Measurements from ENCODE around the gene ZNF521.

ZNF521 gene

DNA sequence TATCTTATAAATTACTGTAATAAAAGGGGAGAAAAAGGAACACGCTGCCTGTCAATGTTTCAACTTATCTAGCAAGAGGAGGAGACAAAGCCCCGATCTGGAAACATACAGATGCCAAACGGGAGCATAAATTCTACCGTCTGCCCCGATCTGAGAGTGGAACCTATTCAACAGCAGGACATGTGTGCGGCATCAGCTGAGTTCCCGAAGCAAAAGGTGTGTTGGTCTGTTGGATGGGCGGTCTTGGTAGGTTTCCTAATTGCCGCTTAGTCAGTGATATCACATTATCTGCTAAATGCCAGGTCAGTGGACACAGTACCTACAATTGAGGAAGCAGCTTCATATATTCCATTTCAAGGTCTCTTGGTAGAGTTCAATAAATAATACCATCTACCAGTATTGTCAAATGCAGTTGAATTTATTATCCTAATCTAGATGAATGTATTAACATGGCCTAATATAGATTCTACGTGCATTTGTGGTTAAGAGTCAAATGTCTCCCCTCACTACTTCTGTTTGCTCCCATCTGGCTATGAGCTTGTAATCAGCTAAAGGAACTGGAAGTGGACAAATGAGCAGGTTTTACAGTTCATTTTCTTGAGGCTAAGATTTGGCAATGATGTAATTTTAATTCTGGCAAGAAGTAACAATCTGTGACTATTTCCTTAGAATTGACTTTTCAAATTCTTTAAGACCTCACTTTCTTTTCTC, 219.0 kb downstream of the ZNF521 start:
- no peak for DNase-seq (ENCODE audit: low read depth, low spot score)

DNA sequence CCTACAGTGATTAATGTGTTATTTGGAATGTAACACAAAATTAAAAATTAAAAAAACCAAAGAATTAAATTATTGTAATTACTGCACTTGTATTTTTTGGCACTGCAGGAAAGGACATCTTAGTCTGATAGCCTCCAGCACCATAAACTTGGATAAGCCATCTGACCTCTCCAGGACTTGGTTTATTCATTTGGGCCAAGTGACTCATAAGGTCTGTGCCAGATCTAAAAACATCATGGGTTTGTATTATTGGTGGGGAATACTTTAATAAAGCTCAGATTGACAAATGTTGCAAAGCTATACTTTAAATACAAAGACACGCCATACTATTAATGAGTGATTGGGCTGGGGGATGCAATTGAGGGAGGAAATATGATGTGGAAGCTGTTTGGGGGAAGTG, 225.2 kb downstream of the ZNF521 start:
- no peak for DNase-seq (ENCODE audit: low read depth, low spot score)

DNA sequence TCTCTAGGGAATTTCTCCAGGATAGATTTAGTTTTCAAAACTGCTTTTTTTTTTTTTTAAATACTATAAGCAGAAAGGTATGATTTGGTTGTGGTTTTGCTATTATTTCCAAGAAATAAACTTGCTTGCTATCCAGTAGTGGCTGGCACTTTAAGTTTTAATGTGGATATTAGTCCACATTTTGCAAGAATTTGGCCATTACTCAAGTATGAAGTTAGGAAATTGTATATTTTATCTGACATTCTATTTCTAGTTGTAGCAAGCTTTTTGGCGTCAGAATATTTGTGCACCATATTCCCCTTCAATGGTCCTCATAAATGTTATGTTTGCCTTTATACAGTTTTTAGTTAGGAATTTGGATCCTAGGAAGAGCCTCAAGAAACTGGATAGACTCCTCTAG, 226.3 kb downstream of the ZNF521 start:
- no peak for DNase-seq (ENCODE audit: low read depth, low spot score)

DNA sequence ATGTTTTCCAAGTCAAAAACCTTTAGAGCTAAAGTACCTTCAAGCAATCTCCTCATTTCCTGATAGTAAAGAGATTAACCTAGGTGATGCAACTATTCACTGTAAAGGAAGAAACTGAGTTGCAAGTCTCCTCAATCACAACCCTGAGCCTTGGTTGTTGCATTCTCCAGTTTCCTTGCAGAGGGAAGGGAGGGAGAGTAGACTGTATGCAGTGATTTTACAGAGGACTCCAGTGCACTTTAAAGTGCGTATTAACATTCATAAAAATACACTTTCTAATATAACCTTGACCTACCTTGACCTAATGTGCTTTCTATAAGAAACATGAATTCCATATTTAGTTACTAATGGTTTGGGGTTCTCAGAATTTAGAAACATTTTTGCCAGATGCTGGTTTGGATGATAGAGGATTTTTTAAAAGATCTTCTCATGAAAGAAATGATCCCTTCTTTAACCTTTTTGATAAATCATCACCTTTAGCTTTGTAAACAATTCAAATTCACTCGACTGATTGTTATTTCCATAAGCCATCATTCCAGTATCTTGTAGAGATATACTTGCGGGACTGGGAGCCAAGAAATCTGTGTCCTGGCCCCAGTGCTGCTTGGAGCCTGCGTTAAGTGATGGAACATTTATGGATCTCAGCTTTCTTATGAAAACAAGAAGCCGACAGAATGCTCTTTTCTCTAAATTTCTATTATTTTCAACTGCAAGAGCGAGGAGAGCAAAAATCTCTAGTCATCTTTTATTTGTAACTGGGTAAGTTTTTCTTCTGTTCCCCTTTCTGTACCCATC, 228.3 kb downstream of the ZNF521 start:
- no peak for DNase-seq (ENCODE audit: low read depth, low spot score)

DNA sequence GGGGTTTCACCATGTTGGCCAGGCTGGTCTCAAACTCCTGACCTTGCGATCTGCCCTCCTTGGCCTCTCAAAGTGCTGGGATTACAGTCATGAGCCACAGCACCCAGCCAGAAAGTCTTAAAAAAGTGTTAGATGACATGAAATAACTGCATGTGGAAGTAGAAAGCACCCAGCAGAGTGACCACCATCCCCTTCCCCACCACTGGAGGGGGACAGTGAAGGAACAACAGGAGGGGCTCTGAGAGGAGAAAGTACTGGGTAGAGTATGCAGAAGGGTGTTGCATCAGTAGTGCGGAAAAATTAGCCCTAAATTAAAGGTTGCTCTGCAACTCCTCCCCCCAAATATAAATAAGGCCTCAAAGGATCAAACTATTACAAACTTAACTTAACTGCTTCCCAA, 230.5 kb downstream of the ZNF521 start:
- no peak for DNase-seq (ENCODE audit: low read depth, low spot score)

DNA sequence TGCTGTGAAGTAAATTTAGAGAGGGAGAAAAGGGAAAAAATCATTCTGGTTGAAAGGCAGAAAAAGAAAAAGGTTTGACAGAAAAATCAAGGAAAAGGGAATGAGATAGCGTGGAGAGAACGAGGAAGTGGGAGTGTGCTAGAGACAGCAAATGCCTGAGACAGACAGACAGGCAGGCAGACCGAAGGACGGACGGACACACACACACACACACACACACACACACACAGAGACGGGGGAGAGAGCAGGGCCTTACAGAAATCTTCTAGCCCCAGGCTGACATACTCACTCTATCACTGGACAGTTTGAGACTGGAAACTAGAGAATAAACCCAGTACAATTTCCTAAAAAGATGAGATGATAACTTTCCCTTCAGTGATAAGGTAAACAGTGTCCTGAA, 238.4 kb downstream of the ZNF521 start:
- DNase-seq (ENCODE audit: low read depth, low spot score): no peak

DNA sequence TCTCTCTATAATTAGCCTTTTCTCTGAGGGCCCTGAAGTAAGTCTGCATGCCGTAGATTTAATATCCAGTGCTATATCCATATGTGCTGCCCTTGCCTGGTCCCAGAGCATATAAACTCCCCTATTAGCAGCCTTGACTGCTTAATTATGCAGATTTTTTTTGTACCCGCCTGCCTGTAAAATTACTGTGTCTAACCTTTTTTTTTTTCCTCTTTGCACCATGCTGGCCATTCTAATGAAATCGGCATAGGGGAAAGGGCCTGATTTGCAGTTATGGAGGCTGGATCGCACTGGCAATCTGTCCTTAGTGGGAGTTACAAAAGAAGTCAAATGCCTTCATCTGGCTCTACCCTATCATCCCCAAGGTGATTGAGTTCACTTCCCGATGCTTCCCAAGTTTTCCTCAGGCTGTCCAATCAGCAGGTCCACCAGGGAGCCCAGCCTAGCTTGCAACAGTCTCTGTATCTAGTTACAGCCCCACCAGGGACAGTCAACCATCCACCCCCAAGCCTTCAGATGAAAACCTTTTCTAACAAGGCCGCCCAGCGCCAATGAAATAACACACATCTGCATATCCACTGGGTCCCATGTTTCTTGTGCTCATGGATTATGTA, 239.0 kb downstream of the ZNF521 start:
- no peak for DNase-seq (ENCODE audit: low read depth, low spot score)

DNA sequence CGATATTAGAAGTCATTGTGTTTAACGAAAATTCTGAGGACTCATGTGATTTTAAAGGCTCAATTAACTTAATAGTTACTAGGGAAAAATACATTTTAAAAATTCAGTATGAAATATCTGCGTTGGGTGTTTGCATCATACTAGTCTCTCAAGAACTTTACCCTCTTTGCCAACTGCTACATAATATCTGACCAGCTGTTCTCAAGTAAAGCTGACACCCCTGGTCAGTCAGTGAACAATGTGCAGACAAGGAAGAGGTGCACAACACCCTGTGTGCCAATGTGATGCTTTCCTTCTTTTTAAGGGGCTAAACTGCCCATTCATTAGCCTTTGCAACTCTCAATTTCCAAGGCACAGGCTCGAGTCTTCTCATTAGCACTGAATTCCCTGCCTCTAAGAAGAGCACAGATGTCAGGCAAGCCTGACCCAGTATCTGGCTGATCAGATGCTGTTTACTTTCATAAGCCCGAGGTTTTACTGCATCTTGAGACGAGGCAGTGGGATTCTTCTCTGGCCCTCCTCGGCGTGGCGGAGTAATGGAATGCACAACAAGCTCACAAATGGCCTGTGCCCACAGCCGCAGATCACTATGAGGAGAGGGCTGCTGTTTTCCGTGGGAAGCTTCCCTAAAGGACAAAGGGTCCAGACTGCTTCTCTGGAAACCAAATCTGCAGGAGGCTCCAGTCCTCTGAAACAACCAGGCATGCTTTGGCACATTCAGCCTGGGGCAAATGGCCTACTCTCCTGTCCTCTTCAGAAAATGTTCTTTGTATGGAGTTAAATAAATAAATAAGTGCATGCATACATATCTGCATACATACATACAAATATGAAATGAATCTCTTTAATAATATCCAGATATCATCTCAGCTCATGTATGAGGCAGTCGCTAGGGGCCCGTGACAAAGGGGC, 240.3 kb downstream of the ZNF521 start:
- no peak for DNase-seq (ENCODE audit: low read depth, low spot score)

DNA sequence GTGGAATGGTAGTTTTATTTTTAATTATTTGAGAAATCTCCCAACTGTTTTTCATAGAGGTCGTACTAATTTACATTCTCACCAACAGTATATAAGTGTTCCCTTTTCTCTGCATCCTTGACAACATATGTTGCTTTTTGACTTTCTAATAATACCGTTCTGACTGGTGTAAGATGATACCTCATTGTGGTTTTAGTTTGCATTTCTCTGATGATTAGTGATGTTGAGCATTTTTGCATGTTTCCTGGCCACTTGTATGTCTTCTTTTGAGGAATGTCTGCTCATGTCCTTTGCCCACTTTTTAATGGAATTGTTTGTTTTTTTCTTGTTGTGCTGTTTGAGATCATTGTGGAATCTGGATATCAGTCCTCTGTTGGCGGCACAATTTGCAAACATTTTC, 242.5 kb downstream of the ZNF521 start:
- DNase-seq (ENCODE audit: low read depth, low spot score): no peak

DNA sequence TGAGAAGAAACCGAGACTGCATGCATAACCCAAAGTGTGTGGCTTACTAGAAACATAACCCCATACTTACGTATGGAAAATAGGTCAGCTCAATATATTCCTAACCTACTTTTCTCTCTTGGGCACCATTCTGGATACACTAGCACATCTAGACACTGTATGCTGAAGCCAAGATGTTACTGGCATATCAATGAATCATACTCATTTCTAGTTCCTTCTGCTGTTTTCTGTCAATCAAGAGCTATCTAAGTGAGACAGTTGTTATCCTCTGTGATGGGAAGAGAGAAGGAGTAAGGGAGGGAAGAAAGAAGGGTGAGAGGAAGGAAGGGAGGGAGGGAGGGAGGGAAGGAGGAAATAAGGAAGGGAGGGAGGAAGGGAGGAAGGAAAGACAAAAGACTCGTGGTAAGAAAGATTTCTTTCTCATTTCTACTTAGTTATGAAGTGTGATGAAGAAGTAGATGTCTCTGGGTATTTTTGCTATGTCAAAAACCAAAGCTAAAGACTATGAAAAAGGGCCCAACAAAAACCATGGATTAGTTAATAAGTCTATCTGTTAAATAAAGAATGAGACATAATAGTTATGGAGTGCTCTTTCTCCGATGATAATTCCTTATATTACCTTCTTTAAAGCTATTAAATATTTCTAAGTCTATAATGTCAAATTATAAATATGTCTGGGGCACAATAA, 248.4 kb downstream of the ZNF521 start:
- no peak for DNase-seq (ENCODE audit: low read depth, low spot score)

DNA sequence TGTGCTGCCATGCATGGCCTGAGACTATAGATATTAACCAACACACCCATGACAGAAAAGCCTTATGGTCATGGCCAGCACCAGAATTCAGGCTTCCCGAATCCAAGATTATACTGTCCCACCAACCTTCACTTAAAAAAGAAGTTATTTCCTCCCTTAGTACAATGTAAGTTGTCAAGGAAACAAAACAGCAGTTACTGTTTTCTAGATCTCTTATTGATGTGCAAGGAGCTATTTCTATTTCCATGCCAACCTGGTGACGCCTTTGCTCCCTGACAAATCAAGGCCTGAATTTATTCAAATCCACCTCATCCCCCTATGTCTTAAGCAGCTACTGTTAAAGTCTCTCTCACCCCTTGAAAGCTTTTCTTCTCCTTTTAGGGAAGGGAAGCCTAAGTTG, 249.3 kb downstream of the ZNF521 start:
- DNase-seq (ENCODE audit: low read depth, low spot score): no peak

DNA sequence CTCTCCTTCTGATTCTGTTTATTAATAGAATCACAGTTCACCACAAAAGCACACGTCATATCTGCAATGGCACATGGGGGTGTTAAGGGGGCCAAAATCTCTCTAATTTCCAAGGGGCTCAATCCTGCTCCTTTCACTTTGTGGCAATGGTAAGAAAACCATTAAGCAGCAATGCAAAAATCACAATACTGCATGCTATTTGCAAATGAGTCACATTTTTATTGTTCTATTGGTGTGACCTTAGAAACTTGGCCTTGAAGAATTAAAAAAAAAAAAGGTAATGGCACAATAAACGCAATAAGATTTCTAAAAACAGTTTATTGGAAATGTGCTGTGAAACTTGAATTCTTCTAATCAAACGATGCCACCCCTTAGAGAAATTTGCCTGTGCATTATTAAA, 251.5 kb downstream of the ZNF521 start:
- DNase-seq (ENCODE audit: low read depth, low spot score): no peak

DNA sequence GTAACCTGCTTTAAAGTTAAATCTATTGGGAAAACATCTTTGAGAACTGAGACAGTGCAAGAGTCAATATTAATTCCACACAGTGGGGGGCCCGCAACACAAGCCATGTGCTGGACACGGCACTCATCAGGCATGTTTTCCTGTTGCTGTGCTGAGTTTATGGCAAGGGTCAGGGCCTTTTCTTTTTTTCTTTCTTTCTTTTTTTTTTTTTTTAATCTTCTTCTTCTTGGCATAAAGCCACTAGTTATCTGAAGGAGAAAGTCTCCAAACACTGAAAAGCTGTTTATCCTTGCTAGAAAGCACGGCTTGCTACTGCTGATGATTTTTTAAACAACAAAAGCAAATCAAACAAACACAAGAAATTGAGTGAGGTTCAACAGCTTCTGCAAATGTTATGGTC, 252.1 kb downstream of the ZNF521 start:
- peak; percentile 33 for DNase-seq (ENCODE audit: low read depth, low spot score)

DNA sequence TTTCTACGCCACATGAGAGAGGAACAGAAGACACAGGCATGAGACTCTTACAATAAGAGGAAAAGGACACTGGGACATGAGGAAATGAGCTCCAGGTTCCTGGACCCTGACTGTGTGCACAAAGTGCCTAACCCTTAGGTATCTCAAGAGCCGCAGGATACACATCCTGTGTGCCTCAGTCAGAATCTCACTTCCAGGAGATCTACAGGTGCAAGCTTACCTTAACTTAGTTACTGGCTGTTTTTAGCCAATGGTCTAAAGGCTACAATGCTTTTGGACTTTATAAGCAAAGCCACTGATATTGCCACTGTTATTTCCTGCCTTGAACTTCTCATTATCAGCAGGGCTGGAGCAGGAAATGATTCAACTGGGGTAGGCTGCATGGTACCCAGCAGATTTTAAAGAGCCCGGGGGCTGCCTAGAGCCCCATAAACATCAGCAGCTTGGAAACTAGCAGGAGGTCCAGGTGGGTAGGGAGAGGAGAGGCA, 254.4 kb downstream of the ZNF521 start:
- no peak for DNase-seq (ENCODE audit: low read depth, low spot score)

DNA sequence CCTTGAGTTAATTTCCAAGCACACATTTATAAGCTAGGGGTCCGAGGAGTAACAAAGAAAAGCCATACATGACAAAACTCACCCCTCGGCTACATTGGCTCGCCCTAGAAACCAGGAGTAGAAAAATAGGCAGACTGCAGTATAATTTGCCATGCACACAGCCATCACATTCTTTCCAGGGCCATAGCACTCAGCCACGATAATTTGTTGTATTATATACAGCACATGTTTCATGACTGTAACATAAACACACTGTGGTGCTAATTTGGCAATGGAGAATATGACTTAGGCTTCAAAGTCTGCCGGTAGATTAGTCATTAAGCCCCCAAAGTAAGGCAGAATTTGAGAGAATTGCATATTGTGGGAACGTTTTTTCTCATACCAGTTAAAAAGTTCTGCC, 254.9 kb downstream of the ZNF521 start:
- DNase-seq (ENCODE audit: low read depth, low spot score): no peak

DNA sequence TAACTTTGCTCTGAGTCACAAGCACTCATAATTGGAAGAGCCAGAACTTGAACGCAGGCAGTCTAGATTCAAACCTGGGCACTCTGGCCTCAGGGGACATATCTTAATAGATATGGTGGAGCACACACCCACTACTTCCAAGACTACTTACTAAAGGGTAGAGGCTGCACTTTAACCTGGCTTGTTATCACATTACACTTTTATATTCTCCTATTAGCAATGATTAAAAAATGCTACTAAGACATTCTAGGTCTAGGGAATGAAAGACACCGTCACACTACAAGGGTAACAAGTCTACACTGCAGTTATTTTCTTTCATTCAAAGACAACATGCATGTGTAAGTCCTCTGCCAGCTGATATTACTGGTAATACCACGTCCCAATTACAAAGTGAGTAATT, 258.8 kb downstream of the ZNF521 start:
- no peak for DNase-seq (ENCODE audit: low read depth, low spot score)

DNA sequence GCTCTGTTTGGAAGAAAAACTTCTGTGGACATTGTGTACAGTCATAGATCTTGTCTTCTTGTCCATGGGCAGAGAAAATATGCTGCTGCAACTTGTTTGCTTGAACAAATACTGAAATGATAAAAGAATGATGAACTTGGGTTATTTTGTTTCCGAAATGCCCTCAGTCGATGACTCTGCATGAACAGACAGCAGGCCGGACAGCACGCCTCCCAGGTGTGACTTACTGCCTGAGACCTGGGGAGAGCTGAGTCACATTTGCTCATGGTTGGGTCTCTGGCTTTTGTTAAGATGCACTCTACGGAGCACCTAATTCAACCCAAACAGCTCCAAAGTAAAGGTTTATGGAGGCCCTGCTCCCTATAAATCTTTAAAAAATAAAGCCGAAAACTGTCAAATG, 262.5 kb downstream of the ZNF521 start:
- no peak for DNase-seq (ENCODE audit: low read depth, low spot score)

DNA sequence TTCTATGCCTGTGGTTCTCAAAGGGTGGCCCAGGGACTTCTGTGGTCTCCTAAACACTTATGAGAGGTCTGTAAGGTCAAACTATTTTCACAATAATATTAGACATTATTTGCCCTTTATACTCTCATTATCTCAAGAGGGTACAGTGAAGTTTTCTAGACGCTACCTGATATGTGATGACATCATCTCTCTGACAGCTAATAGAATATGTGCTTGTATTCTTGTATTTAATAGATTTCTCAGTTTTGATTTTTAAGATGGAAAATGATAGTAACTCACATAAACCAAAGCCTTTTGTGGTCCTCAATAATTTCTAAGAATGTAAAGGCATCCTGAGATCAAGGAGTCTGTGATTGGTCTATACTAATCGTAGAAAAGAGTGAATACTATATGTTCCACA, 265.1 kb downstream of the ZNF521 start:
- no peak for DNase-seq (ENCODE audit: low read depth, low spot score)

DNA sequence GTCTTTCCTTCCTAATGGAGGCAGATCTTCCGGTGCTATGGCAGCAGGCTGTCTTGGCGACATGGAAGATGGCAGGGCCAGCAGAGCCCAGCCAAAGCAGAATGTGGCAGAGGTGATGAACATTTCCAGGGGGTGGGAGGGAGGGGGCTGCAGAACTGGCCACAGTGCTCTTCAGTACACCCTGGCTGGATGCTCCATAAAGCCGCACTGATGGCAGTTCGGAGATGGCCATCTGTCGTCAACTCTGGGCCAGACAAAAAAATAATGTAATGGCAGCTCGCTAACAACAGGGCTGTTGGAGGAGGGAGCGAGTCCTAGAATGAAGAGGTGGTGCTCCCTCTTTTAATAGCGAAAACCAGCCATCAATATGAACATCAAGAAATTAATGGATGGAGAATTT, 271.0 kb downstream of the ZNF521 start:
- no peak for DNase-seq (ENCODE audit: low read depth, low spot score)

DNA sequence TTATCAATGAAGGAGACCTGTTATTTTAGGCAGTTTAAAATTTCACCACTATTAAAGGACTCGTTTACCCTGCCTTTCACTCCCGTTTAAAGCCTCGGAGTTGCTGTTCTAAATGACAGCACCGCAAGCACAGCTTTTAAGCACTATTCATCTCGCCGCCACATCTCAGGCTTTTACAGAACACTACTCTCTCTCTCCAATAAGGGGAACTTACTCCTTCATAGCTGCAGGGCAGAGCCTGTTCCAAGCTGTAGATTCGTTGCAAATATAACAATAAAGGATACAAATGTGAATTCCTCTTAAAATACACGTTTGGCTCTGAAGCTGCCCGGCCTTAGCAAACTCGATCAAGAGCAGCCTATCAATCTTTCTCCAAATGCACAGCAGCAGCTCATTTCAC, 271.8 kb downstream of the ZNF521 start:
- DNase-seq (ENCODE audit: low read depth, low spot score): no peak
